Thoracic aorta (tissue), 2 donors: Measurements from ENCODE around the gene MED13L. TPM values are rescaled to one million over a fixed set of nuclear protein-coding genes. Genes with fewer than 3 reads are reported as not detected.

Experiments
- ATAC-seq: fragments of 150-250 bp; one replicate; pipeline ENCODE4 v1.8.0; 2017; ENCODE audit warnings: low read depth; ENCODE audit not compliant: insufficient number of reproducible peaks, low FRiP score
- DNase-seq: peaks from one replicate; pipeline ENCODE4 v3.0.0-alpha.2; 2020; ENCODE audit warnings: low spot score
- H3K27ac ChIP-seq, 2 donors: fragments of 200-600 bp; sonication (generic); 1 replicate in 1 of 2; 2 replicates in 1 of 2; pipeline ENCODE4 v1.5.1; 2016; ENCODE audit warnings: mild to moderate bottlenecking in 2 of 2, moderate library complexity in 2 of 2
- H3K27me3 ChIP-seq: fragments of 200-600 bp; sonication (generic); replicated peaks from 2 replicates; pipeline ENCODE4 v1.6.0; 2016; ENCODE audit warnings: mild to moderate bottlenecking; ENCODE audit not compliant: insufficient read depth
- H3K36me3 ChIP-seq: fragments of 200-600 bp; sonication (generic); one replicate; pipeline ENCODE4 v1.5.1; 2016
- H3K4me1 ChIP-seq, 2 donors: fragments of 200-600 bp; sonication (generic); 1 replicate in 1 of 2; 2 replicates in 1 of 2; pipeline versions ENCODE4 v1.5.1 to v1.6.0; 2016; ENCODE audit warnings: low read depth in 2 of 2, mild to moderate bottlenecking in 1 of 2; ENCODE audit not compliant: control insufficient read depth in 1 of 2
- H3K4me3 ChIP-seq: fragments of 200-600 bp; sonication (generic); 2 replicates; pipeline ENCODE4 v1.5.1; 2016; ENCODE audit warnings: mild to moderate bottlenecking
- H3K9me3 ChIP-seq: fragments of 200-600 bp; sonication (generic); 2 replicates; pipeline ENCODE4 v1.5.1; 2016
- total RNA-seq, 2 donors: library from RNA; depleted of rRNA; stranded (reverse); fragments of >200 nt; gene quantifications; one replicate each; pipeline versions ENCODE4 v1.1.0 to v1.2.3, GENCODE V29; 2016
- TF ChIP-seq, protein P1 (sequence below): fragments of 200-600 bp; sonication (generic); IDR thresholded peaks from one replicate; pipeline ENCODE4 v1.5.1; 2019; ENCODE audit warnings: antibody characterized with exemption

MED13L gene
- total RNA-seq, 2 donors from 2014 or later = 186 to 221 TPM

DNA sequence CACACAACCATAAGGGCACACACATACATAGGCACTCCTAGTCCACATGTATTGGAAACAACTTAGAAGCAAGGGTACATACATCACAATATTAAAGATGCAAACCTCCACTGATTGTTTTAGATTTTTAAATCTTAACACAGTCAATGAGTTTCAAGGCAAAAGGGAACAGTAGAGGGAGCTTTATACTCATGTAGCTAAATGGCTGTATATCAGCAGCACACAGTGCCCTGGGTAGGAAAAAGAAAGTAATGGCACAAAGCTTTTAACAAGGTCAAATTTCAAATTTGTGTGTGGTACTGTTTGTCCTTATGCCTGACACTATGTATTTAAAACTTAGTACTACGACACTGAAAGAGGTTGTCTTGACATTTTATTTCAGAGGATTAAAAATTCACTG lies 262.0 kb downstream of the MED13L start:
- no peaks in the 10 kb centered on the region for H3K9me3 ChIP-seq
- TF ChIP-seq, protein P1, sequence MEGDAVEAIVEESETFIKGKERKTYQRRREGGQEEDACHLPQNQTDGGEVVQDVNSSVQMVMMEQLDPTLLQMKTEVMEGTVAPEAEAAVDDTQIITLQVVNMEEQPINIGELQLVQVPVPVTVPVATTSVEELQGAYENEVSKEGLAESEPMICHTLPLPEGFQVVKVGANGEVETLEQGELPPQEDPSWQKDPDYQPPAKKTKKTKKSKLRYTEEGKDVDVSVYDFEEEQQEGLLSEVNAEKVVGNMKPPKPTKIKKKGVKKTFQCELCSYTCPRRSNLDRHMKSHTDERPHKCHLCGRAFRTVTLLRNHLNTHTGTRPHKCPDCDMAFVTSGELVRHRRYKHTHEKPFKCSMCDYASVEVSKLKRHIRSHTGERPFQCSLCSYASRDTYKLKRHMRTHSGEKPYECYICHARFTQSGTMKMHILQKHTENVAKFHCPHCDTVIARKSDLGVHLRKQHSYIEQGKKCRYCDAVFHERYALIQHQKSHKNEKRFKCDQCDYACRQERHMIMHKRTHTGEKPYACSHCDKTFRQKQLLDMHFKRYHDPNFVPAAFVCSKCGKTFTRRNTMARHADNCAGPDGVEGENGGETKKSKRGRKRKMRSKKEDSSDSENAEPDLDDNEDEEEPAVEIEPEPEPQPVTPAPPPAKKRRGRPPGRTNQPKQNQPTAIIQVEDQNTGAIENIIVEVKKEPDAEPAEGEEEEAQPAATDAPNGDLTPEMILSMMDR = peak; percentile 37
- no peak overlapping the region for H3K27ac ChIP-seq
- DNase-seq (no peak), ATAC-seq (no peak)
- peaks cover 6 to 13% of the 10 kb centered on the region in 2 donors for H3K4me1 ChIP-seq
- H3K36me3 ChIP-seq = peaks cover 7% of the 10 kb centered on the region
- no peak overlapping the region for H3K4me3 ChIP-seq
- H3K27me3 ChIP-seq = no peaks in the 10 kb centered on the region

DNA sequence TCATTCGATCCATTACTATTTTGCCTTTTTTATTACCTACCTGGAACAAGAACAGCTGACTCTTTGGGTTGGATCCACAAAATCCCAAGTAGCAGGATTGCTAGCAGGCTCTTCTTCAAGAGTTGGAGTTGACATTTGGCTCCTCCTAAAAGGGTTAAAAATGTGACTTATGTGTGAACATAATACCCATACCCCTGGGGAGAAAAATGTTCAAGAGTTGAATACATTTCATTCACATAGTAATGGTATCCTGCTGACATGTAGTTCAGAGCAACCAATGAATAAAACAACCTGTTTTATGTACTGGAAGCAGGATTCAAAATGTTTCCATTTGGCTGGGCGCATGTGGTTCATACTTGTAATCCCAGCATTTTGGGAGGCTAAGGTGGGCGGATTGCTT lies 264.7 kb downstream of the MED13L start:
- TF ChIP-seq, protein P1 = no peak
- Histone ChIP-seq H3K27ac (no peak overlapping the region), H3K9me3 (no peaks in the 10 kb centered on the region), H3K36me3 (peaks cover 16% of the 10 kb centered on the region), H3K27me3 (no peaks in the 10 kb centered on the region), H3K4me3 (no peak overlapping the region), H3K4me1 (peaks cover 0 to 3% of the 10 kb centered on the region in 2 donors)
- no peak for ATAC-seq
- DNase-seq = no peak

DNA sequence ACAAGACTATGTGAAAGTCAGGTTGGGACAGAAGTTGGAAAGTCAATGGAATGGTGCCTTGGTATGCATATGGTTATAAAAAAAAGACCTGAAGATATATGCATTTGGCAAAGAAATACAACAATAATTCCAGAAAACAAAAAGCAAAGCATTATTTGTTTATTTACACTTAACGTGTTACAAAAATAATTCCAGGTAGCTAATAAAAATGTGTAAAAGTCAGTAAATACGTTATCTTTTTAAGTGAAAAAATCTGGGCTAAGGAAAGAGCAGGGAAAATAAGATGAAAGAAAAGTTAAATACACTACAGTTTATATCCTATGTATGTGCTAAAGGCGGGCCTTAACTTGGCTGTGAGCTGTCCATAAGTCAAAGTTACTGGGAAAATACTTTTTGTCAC lies 266.3 kb downstream of the MED13L start:
- TF ChIP-seq, protein P1 = no peak
- no peak for ATAC-seq
- DNase-seq = no peak

DNA sequence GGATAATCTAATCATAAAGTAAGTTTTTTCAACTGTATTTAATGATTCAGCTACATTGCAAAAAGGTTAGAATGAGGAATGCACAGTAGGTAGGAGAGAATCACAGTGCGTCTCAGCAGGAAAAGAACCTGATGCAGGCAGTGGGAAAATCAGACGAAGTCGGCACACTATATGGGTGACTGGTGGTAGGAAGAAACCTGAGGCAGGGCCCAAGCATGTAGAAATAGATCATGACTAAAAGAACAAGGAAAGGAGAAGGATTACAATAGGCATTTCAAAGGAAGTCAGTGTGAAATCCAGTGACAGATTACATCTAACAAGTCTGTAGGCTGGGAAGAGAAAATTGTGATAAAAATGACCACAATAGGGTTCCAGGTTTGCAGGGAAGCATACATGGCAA lies 267.0 kb downstream of the MED13L start:
- ATAC-seq (no peak), DNase-seq (no peak)
- Histone ChIP-seq H3K4me1 (no peaks in the 10 kb centered on the region), H3K36me3 (peaks cover 22% of the 10 kb centered on the region), H3K4me3 (no peak overlapping the region), H3K9me3 (no peaks in the 10 kb centered on the region), H3K27ac (no peak overlapping the region), H3K27me3 (no peaks in the 10 kb centered on the region)
- TF ChIP-seq, protein P1 = no peak

More for the DNA sequence above, 266.3 kb downstream of the MED13L start:
- no peaks in the 10 kb centered on the region for H3K27me3 ChIP-seq
- no peak overlapping the region for H3K27ac ChIP-seq
- H3K4me1 ChIP-seq = no peaks in the 10 kb centered on the region
- H3K36me3 ChIP-seq = peaks cover 22% of the 10 kb centered on the region
- H3K4me3 ChIP-seq = no peak overlapping the region
- no peaks in the 10 kb centered on the region for H3K9me3 ChIP-seq

DNA sequence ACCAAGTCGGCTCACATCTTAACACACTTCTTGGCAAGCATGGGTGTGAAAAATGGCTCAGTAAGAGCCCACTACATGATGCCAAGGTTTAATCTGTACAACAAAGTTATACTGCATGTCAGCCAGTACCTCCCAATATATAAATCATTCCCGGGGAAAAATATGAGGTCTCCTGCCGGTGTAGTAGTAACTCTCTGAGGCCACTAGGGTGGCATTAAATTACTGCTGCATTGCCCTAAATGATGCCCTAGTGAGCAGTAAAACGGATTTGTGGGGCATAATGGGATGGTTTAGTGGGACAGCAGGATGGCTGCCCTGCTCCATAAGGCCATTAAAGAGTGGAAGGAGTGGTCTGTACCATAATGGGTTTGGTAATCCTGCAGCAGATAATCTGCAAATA lies 267.7 kb downstream of the MED13L start:
- Histone ChIP-seq H3K9me3 (no peaks in the 10 kb centered on the region), H3K27me3 (no peaks in the 10 kb centered on the region), H3K27ac (no peak overlapping the region), H3K4me1 (no peaks in the 10 kb centered on the region), H3K4me3 (no peak overlapping the region), H3K36me3 (peaks cover 22% of the 10 kb centered on the region)
- DNase-seq (no peak), ATAC-seq (no peak)
- TF ChIP-seq, protein P1 = peak; percentile 27
